Glomerular endothelial cell (primary cell): Measurements from ENCODE around the gene NODAL. TPM values are rescaled to one million over a fixed set of nuclear protein-coding genes. Genes with fewer than 3 reads are reported as not detected.
"Not testable (repeated sequence)": the region's sequence is repeated elsewhere in the genome, so short reads cannot be mapped to it uniquely, and the experiment has no call there.

Experiments used
- DNase-seq: peaks from one replicate; pipeline ENCODE4 v3.0.0-alpha.2; 2011; ENCODE audit warnings: low read depth, low spot score; ENCODE audit errors: extremely low read depth
- total RNA-seq: library from RNA; depleted of rRNA; stranded (reverse); fragments of >200 nt; gene quantifications from 2 replicates; pipeline ENCODE4 v1.2.3, GENCODE V29; 2015

The NODAL gene
- total RNA-seq: not detected in 2 replicates

DNA sequence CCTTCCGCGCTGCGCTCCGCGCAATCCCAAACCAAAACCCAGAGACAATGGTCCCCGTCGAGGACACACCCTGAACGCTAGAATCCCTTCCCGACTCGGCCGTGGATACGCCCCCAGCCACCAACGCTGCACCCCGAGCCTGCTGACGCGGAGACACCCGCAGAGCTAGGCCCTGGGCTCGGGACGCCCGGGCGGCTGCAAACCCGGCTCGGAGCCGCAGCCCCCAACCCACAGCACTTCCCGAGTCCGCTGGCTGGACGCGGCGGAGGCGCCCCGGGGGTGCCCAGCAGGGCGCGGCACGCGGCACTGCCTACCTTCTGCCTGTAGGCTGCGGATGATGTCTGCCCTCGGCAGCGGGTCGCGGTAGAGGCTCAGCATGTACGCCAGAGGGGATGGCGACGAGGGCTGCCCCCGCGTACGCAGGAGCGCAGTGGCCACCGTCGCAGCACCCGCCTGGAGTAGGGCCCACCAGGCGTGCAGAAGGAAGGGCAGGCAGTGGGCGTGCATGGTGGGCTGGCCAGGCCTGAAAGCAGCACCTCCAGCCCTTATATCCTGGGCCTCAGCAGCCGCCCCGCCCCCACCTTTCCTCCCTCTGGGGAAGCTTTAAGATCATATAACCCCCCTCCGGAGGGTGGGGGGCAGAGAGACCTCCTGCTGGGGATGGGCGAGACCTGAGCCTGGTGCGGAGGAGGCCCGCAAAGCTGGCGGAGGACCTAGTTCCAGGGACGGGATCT, at the start of gene NODAL:
Gene NODAL (minus strand): TSS at position 521 of the 734 bp plus-strand sequence. CDS start 14 bp downstream, at position 507.
- no peak for DNase-seq

DNA sequence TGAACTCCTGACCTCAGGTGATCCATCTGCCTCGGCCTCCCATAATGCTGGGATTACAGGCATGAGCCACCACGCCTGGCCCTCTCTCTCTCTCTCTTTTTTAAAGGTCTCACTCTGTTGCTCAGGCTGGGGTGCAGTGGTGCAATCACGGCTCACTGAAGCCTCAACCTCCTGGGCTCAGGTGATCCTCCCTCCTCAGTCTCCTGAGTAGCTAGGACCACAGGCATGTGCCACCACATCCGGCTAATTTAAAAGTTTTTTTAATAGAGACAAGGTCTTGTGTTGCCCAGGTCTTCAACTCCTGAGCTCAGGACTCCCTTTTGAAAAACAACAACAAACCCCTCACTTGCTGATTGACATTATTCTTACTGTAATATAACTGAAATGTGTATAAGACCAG, 48.7 kb upstream of the NODAL start:
- no peak for DNase-seq

DNA sequence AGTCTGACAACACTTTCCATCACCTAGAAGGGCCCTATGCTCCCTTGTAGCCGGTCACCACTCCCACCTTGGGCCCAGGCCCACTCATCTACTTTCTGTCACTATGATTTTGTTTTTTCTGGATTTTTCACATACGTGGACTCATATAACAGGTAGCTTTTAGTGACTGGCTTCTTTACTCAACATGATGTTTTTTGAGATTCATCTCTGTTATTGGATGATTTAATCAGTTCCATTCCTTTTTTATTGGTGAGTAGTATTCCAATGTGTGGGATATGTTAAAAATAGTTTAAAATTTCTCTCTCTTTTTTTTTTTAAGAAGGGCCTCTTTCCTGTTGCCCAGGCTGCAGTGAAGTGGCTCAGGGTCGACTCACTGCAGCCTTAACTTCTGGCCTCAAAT, 46.3 kb upstream of the NODAL start:
- no peak for DNase-seq

DNA sequence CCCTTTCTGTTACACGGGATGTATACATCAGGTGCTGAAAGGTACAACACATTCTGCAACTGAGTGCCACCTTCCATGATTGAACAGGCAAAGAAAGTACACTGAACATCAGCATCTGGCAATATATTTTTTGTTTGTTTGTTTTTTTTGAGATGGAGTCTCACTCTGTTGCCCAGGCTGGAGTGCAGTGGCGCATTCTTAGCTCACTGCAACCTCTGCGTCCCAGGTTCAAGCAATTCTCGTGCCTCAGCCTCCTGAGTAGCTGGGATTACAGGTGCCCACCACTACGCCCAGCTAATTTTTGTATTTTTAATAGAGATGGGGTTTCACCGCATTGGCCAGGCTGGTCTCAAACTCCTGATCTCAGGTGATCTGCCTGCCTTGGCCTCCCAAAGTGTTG, 42.4 kb upstream of the NODAL start:
- DNase-seq: not testable (repeated sequence)

DNA sequence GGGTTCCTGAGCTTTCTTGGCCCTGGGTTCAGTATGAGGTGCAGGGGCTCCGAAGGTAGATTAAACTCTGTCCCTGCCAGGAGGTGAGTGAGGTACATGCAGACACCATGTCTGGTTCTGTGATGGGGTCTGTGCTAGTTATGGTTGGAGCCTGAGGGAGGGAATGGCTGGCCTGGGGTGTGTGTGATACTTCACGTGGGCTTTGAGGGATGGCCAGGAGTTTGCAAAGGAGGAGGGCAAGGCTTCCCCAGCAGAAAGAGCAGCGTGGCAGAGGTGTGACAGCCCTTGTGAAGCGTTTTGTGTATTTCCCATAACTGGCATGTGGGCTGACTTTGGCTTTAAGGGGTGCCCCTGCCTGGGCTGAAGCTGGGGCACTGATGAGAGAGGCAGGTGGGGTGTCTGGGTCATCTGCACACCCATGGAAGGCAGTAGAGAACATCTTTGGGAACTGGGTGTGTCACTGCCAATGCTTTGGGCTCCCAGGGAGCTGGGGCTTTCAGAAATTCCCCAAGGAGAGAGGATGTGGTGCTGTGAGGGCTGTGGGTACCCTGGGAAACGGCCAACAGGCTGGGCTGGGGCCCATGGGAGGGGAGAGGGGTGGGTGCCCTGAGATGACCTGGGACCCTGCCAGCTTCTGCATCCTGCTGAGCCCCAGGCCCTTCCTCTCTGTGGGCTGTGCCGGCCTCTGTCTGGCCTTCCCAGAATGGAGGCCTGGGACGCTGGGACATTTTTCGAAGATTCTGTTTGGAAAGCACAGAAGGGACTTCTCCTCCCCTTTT, 41.7 kb upstream of the NODAL start:
- DNase-seq: no peak

DNA sequence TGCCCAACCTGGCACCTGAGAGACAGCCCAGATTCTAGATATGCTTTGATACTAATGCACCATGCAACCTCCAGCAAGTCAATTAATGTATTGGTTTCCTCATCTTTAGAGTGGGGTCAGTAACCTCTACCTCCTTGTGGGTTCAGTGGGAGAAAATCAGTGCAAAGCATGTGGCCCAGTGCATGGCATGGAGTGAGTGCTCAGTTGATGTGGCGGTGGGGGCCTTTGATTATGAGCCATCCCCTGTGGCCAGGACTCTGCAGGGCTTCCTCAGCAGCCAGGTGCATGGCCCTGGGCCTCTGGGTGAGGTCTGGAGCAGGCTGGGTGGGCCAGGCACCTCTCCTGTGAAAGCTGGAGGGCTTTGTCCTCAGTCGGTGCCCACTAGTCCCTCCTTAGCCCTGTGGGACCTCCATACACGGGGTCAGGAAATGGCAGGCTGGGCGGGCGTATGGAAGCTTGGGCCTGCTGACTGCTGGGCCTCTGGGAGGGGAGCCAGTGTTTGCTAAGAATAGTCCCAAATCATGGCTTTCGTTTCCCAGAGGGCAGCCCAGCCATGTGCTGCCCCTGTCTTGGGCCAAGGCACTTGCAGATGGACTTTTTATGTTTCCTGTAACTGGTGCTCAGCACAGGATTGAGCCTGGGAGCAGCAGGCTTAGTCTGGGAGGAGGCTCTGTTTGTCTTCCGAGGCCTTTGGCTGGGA, 40.5 kb upstream of the NODAL start:
- no peak for DNase-seq

DNA sequence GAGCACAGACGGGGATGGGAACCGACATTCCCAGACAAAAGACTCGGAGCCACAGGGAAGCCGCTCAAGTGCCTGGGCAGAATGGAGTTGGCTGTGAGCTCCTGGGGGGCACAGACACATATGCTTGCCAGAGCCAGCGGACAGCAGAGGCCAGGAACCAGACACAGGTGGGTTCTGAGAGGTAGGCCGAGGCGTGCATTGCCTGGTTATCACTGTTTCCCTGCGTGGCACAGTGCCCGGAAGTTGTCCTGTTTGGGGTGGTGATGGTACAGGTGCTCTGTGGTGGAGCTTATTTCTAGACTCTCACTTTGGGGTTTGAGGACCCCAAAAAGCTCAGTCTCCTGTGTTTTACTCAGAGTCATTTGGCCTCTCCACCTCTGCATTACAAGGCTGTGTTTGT, 39.6 kb upstream of the NODAL start:
- DNase-seq: no peak

DNA sequence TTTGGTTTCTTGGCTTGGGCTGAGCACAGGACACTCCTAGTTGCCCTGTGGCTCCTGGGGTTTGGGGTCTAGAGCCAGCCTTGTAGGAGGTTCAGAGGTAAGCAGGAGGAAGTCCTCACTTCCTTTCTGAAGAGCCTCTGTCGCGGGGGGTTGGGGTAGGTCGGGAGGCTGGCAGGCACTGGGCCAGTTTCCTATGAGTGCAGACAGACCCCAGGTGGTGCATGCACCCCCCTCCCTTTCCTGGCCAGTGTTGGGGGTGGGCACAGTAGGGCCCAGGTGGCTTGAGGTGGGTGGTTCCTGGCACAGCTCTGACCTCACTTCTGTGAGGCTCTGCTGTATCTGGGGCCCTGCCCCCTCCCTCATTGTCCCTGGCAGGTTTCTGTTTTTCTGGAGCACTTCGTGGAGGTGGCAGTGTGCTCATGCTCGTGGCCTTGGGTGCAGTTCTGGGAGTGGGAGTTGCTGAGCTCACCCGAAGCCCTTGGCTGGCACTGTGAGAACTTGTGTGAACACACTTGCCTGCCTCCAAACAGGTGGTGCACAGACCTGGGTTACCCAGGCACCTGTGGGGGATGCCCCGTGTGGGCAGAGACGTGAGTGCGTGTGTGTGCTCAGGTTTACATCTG, 38.9 kb upstream of the NODAL start:
- no peak for DNase-seq

DNA sequence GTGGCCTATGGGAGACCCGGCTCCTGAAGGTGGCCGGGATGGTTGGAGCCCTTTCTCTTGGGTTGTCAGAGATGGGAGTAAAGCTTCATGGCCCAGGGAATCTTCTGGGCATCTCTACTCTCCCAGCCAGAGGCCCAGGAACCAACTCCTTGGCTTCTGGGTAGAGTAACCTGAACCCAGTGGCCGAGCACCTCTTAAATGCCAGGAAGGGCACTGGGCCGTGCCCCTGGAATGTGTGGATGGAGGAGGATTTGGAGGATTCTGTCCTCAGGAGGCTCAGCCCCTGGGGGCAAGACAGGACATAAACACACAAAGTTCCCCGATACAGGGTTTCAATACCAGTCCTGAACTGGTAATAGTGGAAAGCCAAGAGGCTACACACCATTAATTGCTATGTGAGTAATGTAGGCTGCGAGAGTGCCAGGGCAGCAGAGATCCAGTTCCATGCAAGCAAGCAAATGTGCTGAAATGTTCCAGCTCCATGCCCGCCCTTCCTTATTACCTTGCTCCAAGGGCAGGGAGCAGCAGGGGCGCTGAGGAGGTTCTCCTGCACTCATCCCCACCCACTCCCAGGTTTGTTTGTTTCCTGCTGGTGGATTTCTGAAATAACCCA, 38.3 kb upstream of the NODAL start:
- DNase-seq: no peak

DNA sequence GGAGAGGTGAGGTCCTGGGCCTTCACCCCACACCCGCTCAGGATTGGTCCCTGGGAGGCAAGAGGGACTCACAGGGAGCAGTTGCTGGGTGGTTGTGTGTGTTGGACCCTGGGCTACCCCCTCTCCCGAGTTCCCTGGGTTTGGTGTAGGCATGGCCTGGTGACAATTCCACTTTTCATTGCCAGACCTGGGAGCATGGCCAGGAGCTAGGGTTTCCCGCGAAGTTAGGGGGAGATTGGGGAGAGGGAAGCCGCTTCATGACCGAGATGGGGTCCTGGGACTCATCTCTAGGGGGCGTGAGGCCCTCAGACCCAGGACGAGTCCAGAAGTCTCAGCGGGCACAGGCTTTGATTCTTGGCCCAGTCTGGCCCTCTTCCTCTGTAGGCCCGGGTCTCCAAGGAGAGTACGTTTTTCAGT, 37.7 kb upstream of the NODAL start:
- no peak for DNase-seq

DNA sequence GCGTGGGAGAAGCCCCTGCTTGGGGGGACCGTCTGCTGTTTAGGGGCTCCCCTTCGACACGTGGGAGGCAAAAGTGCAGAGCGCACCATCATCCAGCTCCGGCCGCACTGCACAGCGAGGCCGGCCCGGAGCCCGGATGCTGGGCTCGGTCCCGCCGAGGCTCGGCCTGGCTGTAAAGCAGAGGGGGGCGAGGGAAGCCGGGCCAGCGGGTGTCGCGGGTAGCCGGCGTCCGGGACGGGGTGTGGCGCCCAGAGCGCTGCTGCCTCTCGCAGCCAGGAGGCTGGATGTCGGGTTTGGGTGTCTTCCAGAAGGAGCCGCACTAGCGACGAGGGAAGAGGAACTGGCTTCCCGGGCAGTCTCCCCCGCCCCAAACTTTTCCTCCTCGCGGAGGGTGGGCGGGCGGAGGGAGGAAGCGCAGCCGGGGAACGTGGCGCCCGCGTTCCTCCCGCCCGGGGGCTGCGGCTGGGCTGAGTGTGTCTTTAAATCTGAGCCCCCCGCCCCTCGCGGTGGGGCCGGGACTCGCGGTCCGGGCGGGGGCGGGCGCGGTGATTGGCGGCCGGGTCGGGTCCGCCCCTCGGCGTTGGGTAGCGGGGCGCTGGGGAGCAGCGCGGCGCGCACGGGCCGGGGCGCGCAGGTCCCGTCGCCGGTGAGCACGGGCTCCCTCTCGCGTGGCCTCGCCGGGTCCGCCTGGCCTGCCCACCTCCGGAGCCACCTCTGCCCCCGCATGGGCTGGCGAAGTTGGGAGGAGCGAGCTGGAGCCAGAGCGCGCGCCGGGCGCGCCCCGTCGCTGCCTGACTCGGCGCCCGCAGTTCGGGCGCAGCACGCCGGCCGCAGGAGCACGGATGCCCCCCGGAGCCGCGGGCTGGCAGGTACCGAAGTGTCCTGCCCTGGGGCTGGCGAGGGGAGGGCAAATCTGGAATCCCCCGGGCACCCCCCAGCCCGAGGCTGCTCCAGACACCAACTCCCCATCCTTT, 37.0 kb upstream of the NODAL start, which contains the start of gene PALD1:
Gene PALD1 (plus strand): TSS at position 577 of the 974 bp plus-strand sequence. CDS start 47,185 bp downstream, outside the sequence.
- no peak for DNase-seq

DNA sequence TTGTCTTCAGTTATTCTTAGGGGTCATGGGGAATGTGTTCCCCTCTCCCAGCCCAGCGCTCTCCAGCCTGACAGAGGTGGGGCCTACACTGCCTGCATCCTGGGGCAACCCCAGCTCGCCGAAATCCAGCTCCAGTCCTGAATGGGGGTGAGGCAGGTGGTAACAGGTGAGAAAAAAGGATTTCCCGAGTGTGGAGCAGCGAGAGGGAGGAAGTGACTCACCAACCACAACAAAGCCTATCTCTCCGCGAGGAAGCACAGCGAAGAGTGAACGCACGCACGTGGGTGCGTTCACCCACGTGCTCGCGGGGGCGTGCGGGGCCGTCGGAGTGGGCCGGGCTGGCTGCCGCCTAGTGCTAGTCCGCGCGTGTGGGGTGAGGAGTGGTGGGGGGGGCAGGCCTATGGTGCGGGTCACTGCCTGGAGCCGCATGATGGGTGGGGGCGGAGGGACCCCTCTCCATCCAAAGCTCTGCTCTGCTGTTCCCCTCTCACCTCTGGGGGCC, 36.2 kb upstream of the NODAL start:
- DNase-seq: no peak

DNA sequence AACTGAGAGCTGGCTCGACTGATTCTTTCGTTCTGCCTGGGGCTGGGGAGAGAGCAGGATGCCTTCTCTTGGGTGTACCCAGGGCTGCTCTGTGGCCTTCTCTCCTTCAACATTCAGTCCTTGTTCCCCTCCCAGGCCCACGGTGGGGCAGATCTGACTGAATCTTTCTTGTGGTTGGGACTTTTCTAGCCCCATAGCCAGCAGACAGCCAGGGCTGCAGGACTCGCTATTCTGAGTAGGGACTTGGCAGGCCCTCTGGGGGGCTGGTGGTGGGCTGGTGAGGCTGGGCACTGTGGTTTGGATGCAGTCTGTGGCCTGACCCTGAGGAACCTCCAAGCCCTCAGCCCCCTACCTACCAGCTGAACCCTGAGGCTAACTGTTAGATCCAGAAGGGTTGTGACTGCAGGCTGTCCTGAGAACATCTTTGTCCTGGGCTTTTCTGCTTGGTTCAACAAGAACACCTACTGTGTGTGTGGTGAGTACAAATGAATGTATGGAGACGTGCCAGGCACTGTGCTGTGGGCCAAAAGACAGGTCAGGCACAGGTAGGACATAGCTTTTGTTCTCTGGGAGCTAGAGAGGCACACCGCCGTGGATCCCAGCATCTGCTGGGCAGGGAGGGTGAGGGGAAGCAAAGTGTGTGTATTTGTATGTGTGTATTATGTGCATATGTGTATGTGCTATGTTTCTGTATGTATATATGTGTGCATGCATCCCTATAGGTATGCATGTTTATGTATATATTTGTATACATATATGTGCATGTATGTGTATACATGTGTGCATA, 35.0 kb upstream of the NODAL start:
- no peak for DNase-seq

DNA sequence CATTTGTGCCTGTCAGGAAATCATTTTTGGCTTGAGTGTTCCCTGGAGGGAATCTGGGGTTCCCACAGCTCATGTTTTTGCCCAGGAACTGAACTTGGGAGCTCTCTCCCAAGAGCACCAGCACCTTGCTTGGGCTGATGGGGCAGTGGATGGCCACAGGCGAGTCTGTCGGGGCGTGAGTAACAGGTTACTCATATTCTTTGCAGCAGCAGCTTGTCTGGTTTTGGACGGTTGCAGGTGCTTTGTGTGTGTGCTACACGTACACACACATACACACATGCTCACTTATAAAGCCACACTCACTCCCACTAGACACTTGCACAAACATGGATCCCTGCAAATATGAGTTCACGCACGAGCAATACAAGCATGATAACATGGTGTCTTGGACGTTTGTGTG, 34.2 kb upstream of the NODAL start:
- no peak for DNase-seq

DNA sequence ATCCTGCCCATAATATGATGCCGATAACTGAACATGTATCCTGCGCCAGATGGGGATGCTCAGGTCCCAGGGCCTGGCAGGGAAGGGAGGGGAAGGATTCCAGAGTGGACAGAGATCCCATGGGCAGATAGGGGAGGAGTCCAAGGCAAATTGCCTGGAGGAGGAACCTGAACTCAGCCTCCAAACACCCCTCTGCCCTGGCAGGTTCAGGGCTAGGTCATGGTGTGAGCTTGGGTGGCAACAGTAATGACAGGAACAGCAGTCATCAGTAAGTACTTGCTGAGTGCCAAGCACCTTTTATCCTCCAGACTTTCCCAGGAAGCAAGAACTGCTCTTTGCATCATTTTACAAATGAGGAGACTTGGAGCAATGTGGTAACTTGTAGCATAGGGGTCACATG, 33.3 kb upstream of the NODAL start:
- DNase-seq: no peak

DNA sequence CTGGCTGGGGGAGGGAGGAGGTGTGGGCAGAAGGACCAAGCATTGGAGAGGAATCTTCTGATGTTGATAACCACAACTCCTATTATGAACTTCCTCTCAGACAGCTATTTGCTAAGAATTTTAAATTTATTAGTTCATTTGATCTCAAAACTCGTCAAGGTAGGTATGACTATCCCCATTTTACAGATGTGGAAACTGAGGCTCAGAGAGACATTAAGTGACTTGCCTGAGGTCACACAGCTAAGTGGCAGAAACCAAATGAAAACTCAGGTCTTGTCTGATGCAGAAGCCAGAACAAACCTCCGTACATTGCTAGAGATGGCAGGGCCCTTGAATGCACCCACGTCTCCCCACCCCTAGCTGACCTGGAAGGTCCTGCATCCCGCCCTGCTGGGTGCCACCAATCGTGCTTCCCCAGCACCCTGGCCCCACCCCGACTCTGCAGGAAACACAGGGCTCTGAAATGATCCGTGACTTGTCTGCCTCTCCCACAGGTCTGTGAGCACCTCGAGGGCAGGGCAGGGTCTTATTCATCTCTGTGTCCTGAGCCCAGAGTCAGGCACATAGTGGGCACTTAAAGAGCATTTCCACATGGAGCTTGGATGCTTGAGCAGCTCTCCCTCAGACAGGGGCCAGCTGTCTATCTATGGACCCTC, 31.4 kb upstream of the NODAL start:
- no peak for DNase-seq

DNA sequence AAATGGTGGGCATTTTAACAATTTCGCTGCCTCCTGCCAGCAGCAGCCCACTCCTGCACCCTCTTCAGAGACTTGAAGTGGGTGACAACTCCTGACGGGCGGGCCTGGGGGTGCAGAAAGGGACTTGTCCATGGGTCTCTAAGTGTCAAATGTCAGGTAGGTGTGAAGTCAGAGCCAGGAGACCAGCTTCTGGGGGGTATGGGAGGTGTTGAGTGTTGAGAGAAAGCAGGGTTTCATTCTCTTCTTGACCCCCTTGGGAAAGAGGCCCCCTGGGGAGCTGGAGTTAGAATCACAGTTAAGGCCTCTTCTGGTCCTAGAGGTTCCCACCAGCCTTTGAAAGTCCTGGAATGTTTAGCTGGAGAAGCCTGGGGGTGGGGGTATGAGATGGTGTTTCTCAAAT, 25.5 kb upstream of the NODAL start:
- no peak for DNase-seq

DNA sequence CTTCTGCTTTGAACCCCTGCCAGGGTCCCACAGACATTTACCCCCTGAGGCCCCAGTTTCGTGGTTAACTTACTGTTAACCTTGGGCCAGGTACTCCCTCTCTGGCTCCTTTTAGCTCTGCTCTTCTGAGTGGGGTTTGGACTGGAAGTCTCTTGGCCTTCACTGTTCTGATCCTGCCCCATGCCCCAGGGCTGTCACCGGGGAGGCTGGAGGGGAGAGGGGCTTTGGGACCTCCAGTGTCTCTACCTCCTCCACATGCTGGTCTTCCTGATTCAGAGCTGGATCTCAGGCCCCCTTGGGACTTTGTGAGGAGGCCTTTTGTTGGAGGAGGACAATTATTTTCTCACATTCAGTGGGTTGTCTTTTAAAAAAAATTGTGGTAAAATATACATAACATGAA, 24.4 kb upstream of the NODAL start:
- no peak for DNase-seq
